ENCODE measurements around the gene FKBP2.

FKBP2 gene

GRCh38 chr11:64249038-64249437, 8.1 kb downstream of the FKBP2 start:
- DNase-seq (ENCODE audit: low read depth, low spot score) = no peak

GRCh38 chr11:64249563-64250414, 8.9 kb downstream of the FKBP2 start:
- no peak for DNase-seq (ENCODE audit: low read depth, low spot score)

GRCh38 chr11:64250415-64251015, 9.6 kb downstream of the FKBP2 start:
- DNase-seq (ENCODE audit: low read depth, low spot score) = no peak

GRCh38 chr11:64251016-64251752, 10.3 kb downstream of the FKBP2 start, which contains the start of gene PLCB3:
PLCB3 (plus strand) TSS chr11:64251530; CDS start chr11:64251650, 120 bp downstream.
- peak; percentile 50 for DNase-seq (ENCODE audit: low read depth, low spot score)

GRCh38 chr11:64251753-64252002, 10.8 kb downstream of the FKBP2 start:
- no peak for DNase-seq (ENCODE audit: low read depth, low spot score)

- DNase-seq (ENCODE audit: low read depth, low spot score) = no peak
Measured at GRCh38 chr11:64252003-64252872, 11.3 kb downstream of the FKBP2 start.

- no peak for DNase-seq (ENCODE audit: low read depth, low spot score)
Measured at GRCh38 chr11:64253043-64253442, 12.1 kb downstream of the FKBP2 start.

GRCh38 chr11:64253481-64253880, 12.6 kb downstream of the FKBP2 start:
- DNase-seq (ENCODE audit: low read depth, low spot score) = no peak

GRCh38 chr11:64254326-64254725, 13.4 kb downstream of the FKBP2 start:
- DNase-seq (ENCODE audit: low read depth, low spot score) = no peak

- no peak for DNase-seq (ENCODE audit: low read depth, low spot score)
Measured at GRCh38 chr11:64255135-64256128, 14.5 kb downstream of the FKBP2 start.

GRCh38 chr11:64256300-64256699, 15.4 kb downstream of the FKBP2 start:
- no peak for DNase-seq (ENCODE audit: low read depth, low spot score)

GRCh38 chr11:64258356-64258755, 17.5 kb downstream of the FKBP2 start:
- no peak for DNase-seq (ENCODE audit: low read depth, low spot score)

- no peak for DNase-seq (ENCODE audit: low read depth, low spot score)
Measured at GRCh38 chr11:64258946-64259532, 18.1 kb downstream of the FKBP2 start.

- no peak for DNase-seq (ENCODE audit: low read depth, low spot score)
Measured at GRCh38 chr11:64259533-64260067, 18.7 kb downstream of the FKBP2 start.

GRCh38 chr11:64260147-64260708, 19.3 kb downstream of the FKBP2 start:
- DNase-seq (ENCODE audit: low read depth, low spot score) = no peak

- DNase-seq (ENCODE audit: low read depth, low spot score) = no peak
Measured at GRCh38 chr11:64261556-64262080, 20.7 kb downstream of the FKBP2 start.

GRCh38 chr11:64262271-64263002, 21.5 kb downstream of the FKBP2 start:
- no peak for DNase-seq (ENCODE audit: low read depth, low spot score)

All from activated CD4-positive, CD25-positive, alpha-beta regulatory T cell treated with anti-CD3 and anti-CD28 coated beads, Interleukin-2, amount 50 U/mL, for 16 hours (primary cell).